ENCODE measurements around the gene CD151.
A peak's percentile ranks its signal among the peaks of the same experiment; 100 is the strongest.

CD151 gene

GRCh38 chr11:831118-831864, 1.5 kb upstream of the CD151 start:
- no peak overlapping the region for H3K4me3 ChIP-seq (ENCODE audit: low read depth, low read length)
- TF ChIP-seq CTCF (IDR thresholded peaks at IDR 0.05; ENCODE audit: low read depth, low read length), result no peak

GRCh38 chr11:831961-832528, 707 bp upstream of the CD151 start:
- H3K4me3 ChIP-seq (ENCODE audit: low read depth, low read length), result peak overlapping the region; percentile 52

GRCh38 chr11:833114-833791, 501 bp downstream of the CD151 start:
- no peak for TF ChIP-seq CTCF (IDR thresholded peaks at IDR 0.05; ENCODE audit: low read depth, low read length)
- H3K4me3 ChIP-seq (ENCODE audit: low read depth, low read length), result peak overlapping the region; percentile 74

More at GRCh38 chr11:831961-832528, 707 bp upstream of the CD151 start:
- no peak for TF ChIP-seq CTCF (IDR thresholded peaks at IDR 0.05; ENCODE audit: low read depth, low read length)

GRCh38 chr11:833849-834311, 1.1 kb downstream of the CD151 start:
- H3K4me3 ChIP-seq (ENCODE audit: low read depth, low read length), result peak overlapping the region; percentile 74
- TF ChIP-seq CTCF (IDR thresholded peaks at IDR 0.05; ENCODE audit: low read depth, low read length), result no peak

- no peak for TF ChIP-seq CTCF (IDR thresholded peaks at IDR 0.05; ENCODE audit: low read depth, low read length)
- H3K4me3 ChIP-seq (ENCODE audit: low read depth, low read length), result peak overlapping the region; percentile 74
These were observed 1.9 kb downstream of the CD151 start for GRCh38 chr11:834371-835316.

GRCh38 chr11:836274-836673, 3.5 kb downstream of the CD151 start:
- H3K4me3 ChIP-seq (ENCODE audit: low read depth, low read length), result no peak overlapping the region
- TF ChIP-seq CTCF (IDR thresholded peaks at IDR 0.05; ENCODE audit: low read depth, low read length), result no peak

Data from WI38 (cell line).